ENCODE results near the gene VWCE. TPM values are rescaled to one million over a fixed set of nuclear protein-coding genes. Genes with fewer than 3 reads are reported as not detected.

Gene VWCE
- total RNA-seq, 1 donor from 2014 or later = 3.4 TPM

- no peak overlapping the region for H3K27ac ChIP-seq
- intact Hi-C loops (cut with DNase I) = no loop called here
- no peaks in the 10 kb centered on the region for H3K9me3 ChIP-seq
- TF ChIP-seq CTCF (IDR thresholded peaks at IDR 0.05) (no peak), POLR2AphosphoS5 (IDR thresholded peaks at IDR 0.05; ENCODE audit: insufficient read depth in 1 of 2, low read depth in 1 of 2) (no peak), POLR2A (IDR thresholded peaks at IDR 0.05) (no peak)
- no peaks in the 10 kb centered on the region for H3K27me3 ChIP-seq
- H3K4me1 ChIP-seq = peaks cover 56% of the 10 kb centered on the region
- H3K4me3 ChIP-seq = no peak overlapping the region
- H3K36me3 ChIP-seq = peaks cover 0 to 54% of the 10 kb centered on the region in 2 donors
- DNase-seq (ENCODE audit: extremely low spot score in 2 of 2) = no peak
Measured at GRCh38 chr11:61328351-61328750, 33.2 kb upstream of the VWCE start.

GRCh38 chr11:61327669-61328071, 32.6 kb upstream of the VWCE start:
- Histone ChIP-seq H3K4me1 (peaks cover 56% of the 10 kb centered on the region), H3K9me3 (no peaks in the 10 kb centered on the region), H3K27ac (no peak overlapping the region), H3K4me3 (no peak overlapping the region), H3K36me3 (peaks cover 0 to 61% of the 10 kb centered on the region in 2 donors), H3K27me3 (no peaks in the 10 kb centered on the region)
- no peak for DNase-seq (ENCODE audit: extremely low spot score in 2 of 2)
- no peak for TF ChIP-seq POLR2AphosphoS5 (IDR thresholded peaks at IDR 0.05; ENCODE audit: insufficient read depth in 1 of 2, low read depth in 1 of 2)
- TF ChIP-seq CTCF (IDR thresholded peaks at IDR 0.05) = no peak
- TF ChIP-seq POLR2A (IDR thresholded peaks at IDR 0.05) = no peak
- intact Hi-C loops (cut with DNase I) = no loop called here

- peaks cover 0 to 76% of the 10 kb centered on the region in 2 donors for H3K36me3 ChIP-seq
Measured at GRCh38 chr11:61325649-61326414, 30.7 kb upstream of the VWCE start.

GRCh38 chr11:61315260-61315659, 20.1 kb upstream of the VWCE start:
- Histone ChIP-seq H3K4me3 (no peak overlapping the region), H3K36me3 (peaks cover 0 to 91% of the 10 kb centered on the region in 2 donors), H3K27me3 (no peaks in the 10 kb centered on the region), H3K9me3 (no peaks in the 10 kb centered on the region), H3K4me1 (no peaks in the 10 kb centered on the region), H3K27ac (no peak overlapping the region)
- intact Hi-C loops (cut with DNase I) = no loop called here
- DNase-seq (ENCODE audit: extremely low spot score in 2 of 2) = no peak
- no peak for TF ChIP-seq POLR2A (IDR thresholded peaks at IDR 0.05)
- no peak for TF ChIP-seq CTCF (IDR thresholded peaks at IDR 0.05)
- no peak for TF ChIP-seq POLR2AphosphoS5 (IDR thresholded peaks at IDR 0.05; ENCODE audit: insufficient read depth in 1 of 2, low read depth in 1 of 2)

More at GRCh38 chr11:61325649-61326414, 30.7 kb upstream of the VWCE start:
- Histone ChIP-seq H3K27ac (no peak overlapping the region), H3K4me1 (peaks cover 40% of the 10 kb centered on the region), H3K4me3 (no peak overlapping the region), H3K9me3 (no peaks in the 10 kb centered on the region), H3K27me3 (no peaks in the 10 kb centered on the region)
- TF ChIP-seq POLR2A (IDR thresholded peaks at IDR 0.05) (no peak), POLR2AphosphoS5 (IDR thresholded peaks at IDR 0.05; ENCODE audit: insufficient read depth in 1 of 2, low read depth in 1 of 2) (no peak), CTCF (IDR thresholded peaks at IDR 0.05) (no peak)
- no peak for DNase-seq (ENCODE audit: extremely low spot score in 2 of 2)
- intact Hi-C loops (cut with DNase I) = no loop called here

GRCh38 chr11:61310749-61311148, 15.6 kb upstream of the VWCE start:
- peaks cover 0 to 96% of the 10 kb centered on the region in 2 donors for H3K36me3 ChIP-seq
- no peak overlapping the region for H3K27ac ChIP-seq
- intact Hi-C loops (cut with DNase I) = no loop called here

More at GRCh38 chr11:61310749-61311148, 15.6 kb upstream of the VWCE start:
- TF ChIP-seq POLR2A (IDR thresholded peaks at IDR 0.05) (no peak), POLR2AphosphoS5 (IDR thresholded peaks at IDR 0.05; ENCODE audit: insufficient read depth in 1 of 2, low read depth in 1 of 2) (no peak), CTCF (IDR thresholded peaks at IDR 0.05) (no peak)
- Histone ChIP-seq H3K9me3 (no peaks in the 10 kb centered on the region), H3K4me3 (no peak overlapping the region), H3K4me1 (no peaks in the 10 kb centered on the region), H3K27me3 (no peaks in the 10 kb centered on the region)
- no peak for DNase-seq (ENCODE audit: extremely low spot score in 2 of 2)

Measured in vagina (tissue), 2 donors.